Stimulated activated CD4-positive, alpha-beta T cell treated with anti-CD3 and anti-CD28 coated beads, Interleukin-12 subunit alpha, Interleukin-12 subunit beta, amount 100 ng/mL, for 4 hours (primary cell): ENCODE measurements around the gene ICOSLG.
"Not testable (repeated sequence)": the region's sequence is repeated elsewhere in the genome, so short reads cannot be mapped to it uniquely, and the experiment has no call there.

ENCODE experiments used
- DNase-seq: peaks from one replicate; pipeline ENCODE4 v3.0.0-alpha.2; 2020

The ICOSLG gene, protein sequence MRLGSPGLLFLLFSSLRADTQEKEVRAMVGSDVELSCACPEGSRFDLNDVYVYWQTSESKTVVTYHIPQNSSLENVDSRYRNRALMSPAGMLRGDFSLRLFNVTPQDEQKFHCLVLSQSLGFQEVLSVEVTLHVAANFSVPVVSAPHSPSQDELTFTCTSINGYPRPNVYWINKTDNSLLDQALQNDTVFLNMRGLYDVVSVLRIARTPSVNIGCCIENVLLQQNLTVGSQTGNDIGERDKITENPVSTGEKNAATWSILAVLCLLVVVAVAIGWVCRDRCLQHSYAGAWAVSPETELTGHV

GRCh38 chr21:44240842-44241241 is at the start of gene ICOSLG:
Gene ICOSLG (minus strand): TSS chr21:44240943. CDS start chr21:44240817, 126 bp downstream.
- DNase-seq, result not testable (repeated sequence)

DNA sequence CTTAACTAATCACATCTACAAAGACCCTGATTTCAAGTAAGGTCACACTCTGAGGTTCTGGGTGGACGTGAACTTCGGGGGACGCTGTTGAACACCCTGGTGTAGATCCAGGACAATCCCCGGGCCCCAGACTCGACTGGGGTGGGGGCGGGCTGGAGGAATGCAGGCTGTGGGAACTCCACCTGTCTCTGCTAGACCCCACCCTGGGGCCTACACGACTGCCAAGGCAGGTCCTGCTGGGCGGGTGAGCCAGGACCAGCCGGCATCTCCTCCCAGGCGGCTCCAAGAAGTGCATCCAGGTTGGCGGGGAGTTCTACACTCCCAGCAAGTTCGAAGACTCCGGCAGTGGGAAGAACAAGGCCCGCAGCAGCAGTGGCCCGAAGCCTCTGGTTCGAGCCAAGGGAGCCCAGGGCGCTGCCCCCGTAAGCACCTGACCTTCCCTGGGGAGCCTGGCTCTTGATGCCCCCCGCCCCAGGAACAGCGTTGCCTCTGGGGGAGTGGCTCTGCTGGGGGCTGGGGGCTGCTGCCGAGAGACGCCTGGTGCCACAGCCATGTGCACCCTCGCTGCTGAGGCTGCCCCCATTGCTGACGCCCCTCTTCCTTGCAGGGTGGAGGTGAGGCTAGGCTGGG is 48.8 kb upstream of the ICOSLG start:
- no peak for DNase-seq

DNA sequence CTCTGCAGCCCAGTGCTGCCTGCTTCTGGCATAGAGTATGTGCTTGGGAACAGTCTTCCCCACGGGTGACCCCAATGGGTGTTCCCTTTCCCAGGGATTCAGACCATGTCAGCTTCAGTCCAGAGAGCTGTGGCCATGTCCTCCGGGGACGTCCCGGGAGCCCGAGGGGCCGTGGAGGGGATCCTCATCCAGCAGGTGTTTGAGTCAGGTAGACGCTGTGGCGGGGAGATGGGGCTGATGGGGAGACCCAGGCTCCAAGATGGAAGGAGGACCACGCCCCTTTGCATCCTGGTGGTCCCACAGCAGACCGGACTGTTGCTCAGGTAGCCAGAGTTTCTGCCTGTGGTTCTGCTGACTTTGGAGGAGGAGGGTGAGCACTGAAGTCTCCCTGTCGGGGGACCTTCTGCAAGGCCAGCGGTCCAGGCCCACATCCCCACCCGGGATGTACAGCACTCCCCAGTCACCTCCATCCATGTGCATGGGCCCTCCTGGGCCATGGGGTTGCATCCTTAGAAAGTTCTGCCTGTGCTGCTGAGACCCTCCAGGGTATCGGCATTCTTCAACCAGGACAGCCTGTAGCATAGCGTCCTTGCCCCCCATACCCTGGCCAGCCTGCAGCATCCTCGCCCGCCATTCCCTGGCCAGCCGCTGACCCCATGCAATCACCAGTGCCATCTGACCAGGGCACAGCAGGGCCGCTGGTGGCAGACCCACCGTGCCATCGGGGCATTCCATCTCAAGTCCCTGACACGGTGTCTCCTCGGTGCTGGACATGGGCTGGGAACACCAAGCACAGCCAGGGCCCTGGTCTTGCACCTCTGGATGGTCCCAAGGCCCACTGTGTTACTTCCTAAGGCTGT is 47.7 kb upstream of the ICOSLG start:
- DNase-seq, result no peak

DNA sequence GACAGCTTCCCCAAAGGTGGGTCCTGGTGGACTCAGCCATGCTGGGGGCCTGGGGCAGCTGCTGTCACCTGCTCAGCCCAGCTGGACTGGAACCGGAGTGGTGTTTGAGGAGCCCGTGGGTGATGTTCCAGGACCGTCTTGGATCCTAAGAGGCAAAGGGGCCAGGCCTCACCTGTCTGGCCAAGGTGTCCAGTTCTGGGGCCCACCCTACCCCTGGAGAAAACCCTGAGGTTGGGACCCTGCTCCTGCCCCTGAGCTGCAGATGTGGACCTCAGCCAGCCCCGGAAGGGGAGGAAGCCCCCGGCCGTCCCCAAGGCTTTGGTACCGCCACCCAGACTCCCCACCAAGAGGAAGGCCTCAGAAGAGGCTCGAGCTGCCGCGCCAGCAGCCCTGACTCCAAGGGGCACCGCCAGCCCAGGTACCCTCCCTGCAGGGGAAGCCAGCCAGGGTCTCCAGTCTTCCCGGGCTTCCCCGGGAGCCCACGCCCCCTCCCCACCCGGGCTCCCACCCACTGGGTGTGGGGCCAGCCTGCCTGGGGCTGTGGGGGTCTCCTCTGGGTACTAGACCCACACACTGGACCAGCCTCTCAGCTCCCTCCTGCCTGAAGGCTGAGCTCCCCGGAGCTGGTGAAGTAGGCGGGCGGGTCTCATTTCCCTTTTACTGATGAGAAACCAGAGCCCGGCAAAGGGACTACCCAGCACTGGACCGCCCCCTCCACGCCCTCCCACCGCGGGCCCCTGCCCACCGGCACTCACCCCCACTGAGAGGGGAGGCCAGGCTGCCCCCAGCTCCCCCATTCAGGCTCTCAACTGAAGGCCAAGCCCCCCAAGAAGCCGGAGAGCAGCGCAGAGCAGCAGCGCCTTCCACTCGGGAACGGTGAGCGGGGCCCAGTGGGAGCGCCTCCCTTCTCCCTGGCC is 46.2 kb upstream of the ICOSLG start:
- DNase-seq, result no peak

DNA sequence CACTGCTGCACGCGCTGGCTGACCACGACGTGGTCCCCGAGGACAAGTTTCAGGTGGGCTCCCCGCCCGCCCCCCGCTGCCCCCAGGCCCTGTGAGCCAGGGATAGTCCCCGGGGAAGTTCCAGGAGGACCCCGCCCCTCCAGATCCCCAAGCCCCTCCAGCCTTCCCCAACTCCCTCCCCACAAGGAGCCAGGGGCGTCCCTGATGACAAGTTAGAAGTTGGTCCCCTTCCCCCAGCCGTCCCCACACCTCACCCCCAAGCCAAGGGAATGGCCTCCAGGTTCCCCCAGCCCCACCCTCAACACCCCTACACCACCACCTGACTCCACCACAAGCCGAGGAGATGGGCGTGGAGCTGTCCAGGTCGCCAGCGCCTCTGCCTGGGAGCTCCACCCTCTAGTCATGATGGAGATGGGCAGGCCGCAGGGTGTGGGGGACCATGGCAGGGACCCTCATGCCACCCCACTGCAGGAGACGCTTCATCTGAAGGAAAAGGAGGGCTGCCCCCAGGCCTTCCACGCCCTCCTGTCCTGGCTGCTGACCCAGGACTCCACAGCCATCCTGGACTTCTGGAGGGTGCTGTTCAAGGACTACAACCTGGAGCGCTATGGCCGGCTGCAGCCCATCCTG is 45.5 kb upstream of the ICOSLG start:
- DNase-seq, result no peak

DNA sequence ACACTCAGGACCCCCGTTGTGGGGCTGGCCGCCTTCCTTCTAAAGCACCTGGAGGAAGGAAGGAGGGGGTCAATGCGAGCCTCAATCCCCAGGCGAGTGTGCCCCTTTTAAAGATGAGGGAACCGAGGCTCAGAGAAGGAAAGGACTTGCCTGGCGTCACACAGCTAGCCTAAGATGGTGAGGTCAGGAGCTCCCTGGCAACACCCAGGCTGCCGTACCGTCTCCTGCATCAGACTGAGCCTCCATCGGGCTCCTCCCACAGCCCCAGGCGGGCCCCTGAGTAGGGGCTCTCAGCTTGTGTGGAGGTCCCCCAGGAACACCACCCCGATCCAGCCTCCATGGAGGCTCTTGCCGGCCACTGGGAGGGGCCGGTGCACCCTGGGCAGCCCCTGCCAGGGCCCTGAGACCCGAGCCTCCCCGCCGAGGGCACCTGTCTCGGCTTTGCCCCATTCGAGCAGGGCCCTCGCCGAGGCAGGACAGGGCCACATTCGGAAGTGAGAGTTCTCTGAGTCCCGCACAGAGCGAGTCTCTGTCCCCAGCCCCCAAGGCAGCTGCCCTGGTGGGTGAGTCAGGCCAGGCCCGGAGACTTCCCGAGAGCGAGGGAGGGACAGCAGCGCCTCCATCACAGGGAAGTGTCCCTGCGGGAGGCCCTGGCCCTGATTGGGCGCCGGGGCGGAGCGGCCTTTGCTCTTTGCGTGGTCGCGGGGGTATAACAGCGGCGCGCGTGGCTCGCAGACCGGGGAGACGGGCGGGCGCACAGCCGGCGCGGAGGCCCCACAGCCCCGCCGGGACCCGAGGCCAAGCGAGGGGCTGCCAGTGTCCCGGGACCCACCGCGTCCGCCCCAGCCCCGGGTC is 44.6 kb upstream of the ICOSLG start, which contains the start of gene AIRE:
Gene AIRE (plus strand): TSS at position 739 of the 855 bp plus-strand sequence. CDS start 131 bp downstream, outside the sequence.
- DNase-seq, result no peak

DNA sequence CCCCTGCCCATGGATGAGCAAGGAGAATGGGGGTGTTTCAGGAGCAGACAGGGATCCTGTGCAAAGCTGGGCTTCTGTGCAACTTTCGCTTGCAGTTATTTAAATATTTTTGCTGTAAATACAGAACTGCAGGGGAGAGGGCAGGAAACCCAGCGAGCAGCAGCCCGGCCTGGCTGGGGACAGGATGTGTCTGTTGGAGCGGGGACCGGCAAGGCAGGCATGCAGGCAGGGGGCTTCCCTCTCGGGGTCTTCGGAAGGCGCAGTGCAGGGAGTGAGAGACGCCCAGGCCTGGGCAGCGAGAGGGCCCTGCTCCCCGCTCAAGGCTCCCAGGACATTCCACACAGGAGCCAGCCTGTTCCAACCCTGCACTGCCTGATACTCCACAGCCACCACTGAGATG is 43.2 kb upstream of the ICOSLG start:
- DNase-seq, result no peak

DNA sequence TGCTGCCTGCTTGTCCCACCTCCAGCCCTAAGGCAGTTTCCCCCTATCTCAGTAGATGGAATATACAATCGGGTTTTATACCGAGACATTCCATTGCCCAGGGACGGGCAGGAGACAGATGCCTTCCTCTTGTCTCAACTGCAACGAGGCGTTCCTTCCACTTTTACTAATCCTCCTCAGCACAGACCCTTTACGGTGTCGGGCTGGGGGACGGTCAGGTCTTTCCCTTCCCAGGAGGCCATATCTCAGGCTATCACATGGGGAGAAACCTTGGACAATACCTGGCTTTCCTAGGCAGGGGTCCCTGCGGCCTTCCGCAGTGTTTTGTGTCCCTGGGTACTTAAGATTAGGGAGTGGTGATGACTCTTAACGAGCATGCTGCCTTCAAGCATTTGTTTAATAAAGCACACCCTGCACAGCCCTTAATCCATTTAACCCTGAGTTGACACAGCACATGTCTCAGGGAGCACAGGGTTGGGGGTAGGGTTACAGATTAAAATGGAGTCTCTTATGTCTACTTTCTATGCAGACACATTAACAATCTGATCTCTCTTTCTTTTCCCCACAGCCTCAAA is 42.6 kb upstream of the ICOSLG start:
- not testable (repeated sequence) for DNase-seq

GRCh38 chr21:44282370-44282769 is 41.6 kb upstream of the ICOSLG start:
- no peak for DNase-seq

DNA sequence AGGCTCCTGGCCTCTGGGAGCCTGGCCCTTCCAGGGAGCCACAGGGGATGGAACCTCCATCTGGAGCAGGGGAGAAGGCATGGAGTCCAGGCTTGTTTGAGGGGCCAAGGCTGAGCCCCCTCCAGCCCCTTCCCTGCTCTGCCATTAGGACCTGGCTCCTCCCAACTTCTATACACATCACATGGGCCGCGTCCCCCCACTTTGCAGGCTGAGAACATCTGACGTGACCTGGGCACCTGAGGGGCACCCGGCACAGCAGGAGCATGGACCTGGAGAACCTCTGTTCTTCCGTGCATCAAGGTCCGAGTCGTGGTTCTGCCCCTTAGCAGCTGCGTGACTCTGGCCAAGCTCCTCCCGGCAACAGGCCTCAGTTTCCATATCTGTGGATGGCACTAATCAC is 41.1 kb upstream of the ICOSLG start:
- no peak for DNase-seq

GRCh38 chr21:44279354-44280260 is 38.9 kb upstream of the ICOSLG start:
- DNase-seq, result no peak

GRCh38 chr21:44275041-44275440 is 34.3 kb upstream of the ICOSLG start:
- no peak for DNase-seq

- DNase-seq, result no peak
These were observed 32.3 kb upstream of the ICOSLG start for GRCh38 chr21:44273046-44273445.

DNA sequence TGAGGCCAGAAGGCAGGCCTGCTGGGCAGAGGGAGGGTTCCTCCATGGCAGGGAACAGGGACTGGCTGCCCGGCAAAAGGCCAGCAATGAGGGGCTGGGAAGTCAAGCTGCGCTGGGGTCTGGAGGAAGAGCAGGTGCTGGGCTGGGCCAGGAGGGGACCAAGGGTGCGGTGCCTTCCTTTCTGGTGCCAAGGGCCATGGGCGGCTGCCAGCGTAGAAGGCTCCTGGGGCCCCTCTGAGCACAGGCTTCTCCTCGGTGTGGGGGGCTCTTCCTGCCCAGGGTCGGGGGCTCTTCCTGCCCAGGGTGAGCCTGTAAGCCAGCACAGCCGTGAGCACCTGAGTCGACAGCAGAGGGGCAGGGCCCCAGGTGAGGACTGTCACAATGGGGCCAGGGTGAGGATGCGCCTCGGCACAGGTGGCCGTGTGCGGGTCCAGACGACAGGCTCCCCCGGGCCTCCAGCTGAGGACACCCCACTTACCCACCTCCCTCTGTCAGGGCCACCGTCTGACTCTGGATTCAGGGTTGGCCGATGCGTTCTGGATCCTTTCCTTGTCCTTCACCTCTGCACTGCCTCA is 31.6 kb upstream of the ICOSLG start:
- DNase-seq, result no peak

DNA sequence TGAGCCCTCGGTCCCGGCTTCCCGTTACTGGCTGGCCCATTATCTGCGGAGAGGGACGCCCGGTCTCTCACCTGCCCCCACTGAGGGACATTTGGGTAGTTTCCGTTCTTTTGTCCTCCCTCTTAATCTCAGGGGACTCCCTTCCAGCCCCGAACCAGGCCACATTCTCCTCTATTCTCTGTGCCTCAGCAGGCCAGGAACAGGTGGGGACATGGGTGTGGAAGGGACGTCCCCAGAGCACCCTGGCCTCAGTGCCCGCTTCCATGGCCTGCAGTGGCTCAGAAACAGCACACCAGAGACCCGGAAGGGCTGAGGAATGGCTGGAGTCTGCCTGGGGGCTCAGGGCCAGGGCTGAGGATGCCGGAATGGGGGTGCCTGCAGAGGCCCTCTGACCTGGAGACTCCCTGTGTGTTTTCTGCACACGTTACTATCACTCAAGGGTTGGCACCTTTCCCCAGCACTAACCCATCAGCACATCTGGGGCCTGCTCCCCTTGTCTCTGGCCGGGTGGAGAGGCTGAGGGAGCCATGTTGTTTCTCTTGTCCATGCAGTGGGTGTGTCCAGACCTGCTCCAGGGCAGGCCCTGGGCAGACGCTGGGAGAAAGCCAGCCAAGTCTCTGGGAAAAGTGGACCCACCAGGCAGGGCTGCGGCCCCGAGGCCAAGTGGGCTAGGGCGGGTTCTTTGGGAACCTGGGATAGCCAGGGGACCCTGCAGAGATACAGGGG is 31.0 kb upstream of the ICOSLG start:
- DNase-seq, result no peak

DNA sequence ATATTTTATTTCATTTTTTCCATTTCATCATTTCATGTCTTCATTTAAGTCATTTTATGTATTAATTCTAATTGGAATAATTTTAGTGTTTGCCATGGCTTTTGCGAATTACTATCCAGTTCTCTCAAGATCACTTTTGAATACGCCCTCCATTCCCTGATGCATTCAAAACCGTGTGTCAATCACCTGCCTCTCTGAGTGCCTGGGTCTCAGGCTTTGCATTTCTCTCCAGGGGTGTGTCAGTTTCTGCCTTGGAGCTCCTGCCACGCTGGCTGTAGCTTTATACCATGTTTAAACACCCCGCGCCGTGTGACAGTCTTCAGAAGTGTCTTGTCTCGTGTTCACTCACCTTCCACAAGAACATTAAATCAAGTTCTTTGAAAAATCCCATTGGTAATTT is 28.3 kb upstream of the ICOSLG start:
- DNase-seq, result no peak

DNA sequence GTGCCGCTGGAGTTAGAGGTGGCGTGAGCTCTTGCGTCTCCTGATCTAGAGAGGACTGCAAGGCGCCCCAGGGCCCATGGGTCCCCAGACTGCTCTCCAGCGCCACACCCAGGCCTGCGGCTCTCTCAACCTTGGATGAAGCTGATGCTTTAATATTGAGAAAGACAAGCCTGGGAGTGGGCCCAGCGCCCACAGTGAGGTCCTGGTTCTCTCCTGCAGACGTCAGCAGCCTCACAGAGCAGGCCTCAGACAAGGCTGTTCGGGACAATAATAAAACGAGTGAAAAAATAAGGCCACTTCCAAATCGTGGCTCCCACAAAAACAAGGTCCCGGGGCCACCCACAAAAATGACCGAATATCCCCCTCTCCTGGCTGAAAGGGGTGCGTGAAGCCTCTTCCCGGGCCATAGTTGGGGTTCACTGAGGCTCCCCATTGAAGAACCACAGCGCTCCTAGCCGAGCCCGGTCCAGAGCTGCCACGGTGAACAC is 27.0 kb upstream of the ICOSLG start:
- DNase-seq, result no peak

GRCh38 chr21:44265734-44266270 is 25.1 kb upstream of the ICOSLG start:
- DNase-seq, result no peak
